ENCODE measurements around the gene GATAD2A. TPM values are rescaled to one million over a fixed set of nuclear protein-coding genes. Genes with fewer than 3 reads are reported as not detected.

The GATAD2A gene, protein sequence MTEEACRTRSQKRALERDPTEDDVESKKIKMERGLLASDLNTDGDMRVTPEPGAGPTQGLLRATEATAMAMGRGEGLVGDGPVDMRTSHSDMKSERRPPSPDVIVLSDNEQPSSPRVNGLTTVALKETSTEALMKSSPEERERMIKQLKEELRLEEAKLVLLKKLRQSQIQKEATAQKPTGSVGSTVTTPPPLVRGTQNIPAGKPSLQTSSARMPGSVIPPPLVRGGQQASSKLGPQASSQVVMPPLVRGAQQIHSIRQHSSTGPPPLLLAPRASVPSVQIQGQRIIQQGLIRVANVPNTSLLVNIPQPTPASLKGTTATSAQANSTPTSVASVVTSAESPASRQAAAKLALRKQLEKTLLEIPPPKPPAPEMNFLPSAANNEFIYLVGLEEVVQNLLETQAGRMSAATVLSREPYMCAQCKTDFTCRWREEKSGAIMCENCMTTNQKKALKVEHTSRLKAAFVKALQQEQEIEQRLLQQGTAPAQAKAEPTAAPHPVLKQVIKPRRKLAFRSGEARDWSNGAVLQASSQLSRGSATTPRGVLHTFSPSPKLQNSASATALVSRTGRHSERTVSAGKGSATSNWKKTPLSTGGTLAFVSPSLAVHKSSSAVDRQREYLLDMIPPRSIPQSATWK
- total RNA-seq (91.0 TPM), polyA plus RNA-seq (ENCODE audit: insufficient read depth, low read depth, low replicate concordance) (18.0 TPM)
- long read RNA-seq, donor 1, partial matches to known transcripts = 0 of 2 reads
- long read RNA-seq, donor 1, other reads (novel, unspliced or antisense) = 0 of 2 reads
- long read RNA-seq, donor 2 = 0 reads
- long read RNA-seq, donor 3, partial matches to known transcripts = 34 of 34 reads
- long read RNA-seq, donor 3, other reads (novel, unspliced or antisense) = 0 of 34 reads
- long read RNA-seq, donor 4 = 0 reads
- long read RNA-seq, donor 5 = 0 reads
- long read RNA-seq, donor 6 = 0 reads
- long read RNA-seq, donor 7, partial matches to known transcripts = 10 of 34 reads
- long read RNA-seq, donor 7, other reads (novel, unspliced or antisense) = 24 of 34 reads
- long read RNA-seq, donor 8, partial matches to known transcripts = 7 of 8 reads
- long read RNA-seq, donor 8, other reads (novel, unspliced or antisense) = 0 of 8 reads
- long read RNA-seq, donor 9 = 0 reads
- long read RNA-seq, donor 10 = 0 reads

DNA sequence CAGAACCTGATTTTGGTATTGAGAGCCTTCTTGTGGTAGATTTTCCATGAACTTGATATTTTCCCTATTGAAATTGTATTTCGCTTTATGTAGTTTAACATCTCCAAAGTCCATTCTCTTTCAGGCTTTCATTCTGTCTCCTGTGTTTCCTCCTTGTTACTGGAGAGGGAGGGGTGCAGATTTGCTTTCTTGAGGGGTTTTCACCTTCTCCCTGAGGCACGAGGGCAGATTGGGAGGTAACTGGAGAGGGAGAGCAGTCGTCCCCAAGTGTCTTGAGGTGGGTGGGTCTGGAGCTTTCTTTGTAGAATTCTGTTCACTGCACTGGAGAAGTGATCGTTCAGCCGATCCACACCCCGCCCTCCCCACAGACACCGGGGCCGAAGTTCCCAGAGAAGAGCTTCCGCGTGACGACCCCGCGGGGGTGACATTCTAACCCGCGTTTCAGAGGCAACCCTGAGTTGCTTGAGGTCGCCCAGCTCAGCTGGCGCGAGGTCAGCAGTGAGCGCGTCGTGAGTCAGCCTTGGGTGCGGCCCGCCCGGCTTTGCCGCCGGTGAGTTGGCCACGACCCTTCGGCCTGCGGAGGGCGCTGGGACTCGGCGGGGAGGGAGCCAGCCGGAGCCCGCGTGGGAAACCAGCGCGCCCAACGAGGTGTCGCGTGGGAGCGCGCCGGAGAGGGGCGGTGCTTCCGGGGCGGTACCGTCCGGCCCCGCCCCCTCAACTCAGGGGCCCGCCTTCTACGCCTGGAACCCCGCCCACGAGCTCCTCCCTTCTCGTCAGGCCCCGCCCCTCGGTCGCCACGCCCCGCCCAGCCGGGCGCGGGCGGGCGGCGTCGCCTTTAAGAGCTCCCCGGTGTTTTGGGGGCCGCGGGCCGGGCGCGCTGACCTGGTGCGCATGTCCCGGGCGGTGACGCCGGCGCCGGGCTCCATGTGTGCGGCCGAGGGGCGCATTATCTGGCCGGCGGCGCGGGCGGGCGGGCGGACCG, at the start of gene GATAD2A:
Gene GATAD2A, plus strand, starts transcription at position 797 of the 982 bp plus-strand sequence. CDS start 59,671 bp downstream, outside the sequence.
- Histone ChIP-seq H3K36me3 (ENCODE audit: control insufficient read depth in 2 of 3, insufficient read depth in 3 of 3, low read length in 3 of 3) (no peaks in the 10 kb centered on the region), H3K9me3 (ENCODE audit: control insufficient read depth in 2 of 3, insufficient read depth in 1 of 3, low read length in 3 of 3) (no peaks in the 10 kb centered on the region), H3K27ac (ENCODE audit: low read depth in 2 of 2, low read length in 2 of 2) (peak within 1 kb of the TSS; percentile 91 to 95), H3K9ac (ENCODE audit: low read length in 3 of 3) (peak within 1 kb of the TSS; percentile 51 to 81 (median 72)), H3K4me1 (ENCODE audit: control insufficient read depth in 2 of 3, insufficient read depth in 2 of 3, low read depth in 1 of 3, low read length in 3 of 3) (peaks cover 0 to 27% (median 20%) of the 10 kb centered on the region in 3 donors), H3K27me3 (ENCODE audit: control insufficient read depth, insufficient read depth, low read length) (no peaks in the 10 kb centered on the region), H3K4me3 (ENCODE audit: low read length in 3 of 3) (peak within 1 kb of the TSS; percentile 64 to 89 (median 68))
- intact Hi-C loops (cut with DNase I) = no loop called here
- DNase-seq (peak; percentile 90 to 98 (median 95)), FAIRE-seq (no peak)
- TF ChIP-seq, protein P1, sequence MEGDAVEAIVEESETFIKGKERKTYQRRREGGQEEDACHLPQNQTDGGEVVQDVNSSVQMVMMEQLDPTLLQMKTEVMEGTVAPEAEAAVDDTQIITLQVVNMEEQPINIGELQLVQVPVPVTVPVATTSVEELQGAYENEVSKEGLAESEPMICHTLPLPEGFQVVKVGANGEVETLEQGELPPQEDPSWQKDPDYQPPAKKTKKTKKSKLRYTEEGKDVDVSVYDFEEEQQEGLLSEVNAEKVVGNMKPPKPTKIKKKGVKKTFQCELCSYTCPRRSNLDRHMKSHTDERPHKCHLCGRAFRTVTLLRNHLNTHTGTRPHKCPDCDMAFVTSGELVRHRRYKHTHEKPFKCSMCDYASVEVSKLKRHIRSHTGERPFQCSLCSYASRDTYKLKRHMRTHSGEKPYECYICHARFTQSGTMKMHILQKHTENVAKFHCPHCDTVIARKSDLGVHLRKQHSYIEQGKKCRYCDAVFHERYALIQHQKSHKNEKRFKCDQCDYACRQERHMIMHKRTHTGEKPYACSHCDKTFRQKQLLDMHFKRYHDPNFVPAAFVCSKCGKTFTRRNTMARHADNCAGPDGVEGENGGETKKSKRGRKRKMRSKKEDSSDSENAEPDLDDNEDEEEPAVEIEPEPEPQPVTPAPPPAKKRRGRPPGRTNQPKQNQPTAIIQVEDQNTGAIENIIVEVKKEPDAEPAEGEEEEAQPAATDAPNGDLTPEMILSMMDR (IDR thresholded peaks at IDR 0.05; ENCODE audit: borderline replicate concordance, extremely low read depth, insufficient read depth) = peak; percentile 44

DNA sequence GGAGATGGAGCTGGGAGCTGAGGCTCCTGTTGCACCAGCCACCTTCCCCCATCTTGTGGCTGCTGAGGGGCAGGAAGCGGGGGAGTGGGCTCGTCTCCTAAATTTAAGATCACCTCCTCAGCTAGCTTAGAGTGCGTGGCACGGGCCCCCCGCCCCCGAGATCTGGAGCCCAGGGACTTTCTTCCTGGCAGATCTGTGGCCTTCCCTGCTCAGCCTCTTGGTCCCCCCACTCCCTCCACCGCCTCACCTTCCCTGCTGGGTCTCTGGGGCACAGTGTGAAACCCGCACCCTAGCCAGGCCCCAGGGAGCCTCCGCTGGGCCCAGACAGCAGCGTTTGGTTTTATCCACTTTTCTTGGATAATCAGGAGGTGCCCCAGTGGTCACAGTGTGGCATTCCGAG, 49.0 kb upstream of the GATAD2A start:
- intact Hi-C loops (cut with DNase I) = no loop called here
- TF ChIP-seq, protein P1 (IDR thresholded peaks at IDR 0.05; ENCODE audit: borderline replicate concordance, extremely low read depth, insufficient read depth) = no peak
- Histone ChIP-seq H3K27me3 (ENCODE audit: control insufficient read depth, insufficient read depth, low read length) (no peaks in the 10 kb centered on the region), H3K4me1 (ENCODE audit: control insufficient read depth in 2 of 3, insufficient read depth in 2 of 3, low read depth in 1 of 3, low read length in 3 of 3) (peaks cover 0 to 2% (median 0%) of the 10 kb centered on the region in 3 donors), H3K9me3 (ENCODE audit: control insufficient read depth in 2 of 3, insufficient read depth in 1 of 3, low read length in 3 of 3) (no peaks in the 10 kb centered on the region), H3K9ac (ENCODE audit: low read length in 3 of 3) (no peak overlapping the region), H3K27ac (ENCODE audit: low read depth in 2 of 2, low read length in 2 of 2) (no peak overlapping the region), H3K4me3 (ENCODE audit: low read length in 3 of 3) (no peak overlapping the region), H3K36me3 (ENCODE audit: control insufficient read depth in 2 of 3, insufficient read depth in 3 of 3, low read length in 3 of 3) (peaks cover 2 to 50% (median 28%) of the 10 kb centered on the region in 3 donors)
- FAIRE-seq (no peak), DNase-seq (no peak)

Measured in kidney (tissue), 22 donors.